Inferior parietal cortex (tissue), 1 donor: ENCODE results near the gene ATP8B4.
"Not testable (repeated sequence)": the region's sequence is repeated elsewhere in the genome, so short reads cannot be mapped to it uniquely, and the experiment has no call there.

ENCODE experiments used
- DNase-seq: peaks from one replicate; pipeline ENCODE4 v3.0.0-alpha.2; 2016; ENCODE audit errors: extremely low spot score

ATP8B4 gene

DNA sequence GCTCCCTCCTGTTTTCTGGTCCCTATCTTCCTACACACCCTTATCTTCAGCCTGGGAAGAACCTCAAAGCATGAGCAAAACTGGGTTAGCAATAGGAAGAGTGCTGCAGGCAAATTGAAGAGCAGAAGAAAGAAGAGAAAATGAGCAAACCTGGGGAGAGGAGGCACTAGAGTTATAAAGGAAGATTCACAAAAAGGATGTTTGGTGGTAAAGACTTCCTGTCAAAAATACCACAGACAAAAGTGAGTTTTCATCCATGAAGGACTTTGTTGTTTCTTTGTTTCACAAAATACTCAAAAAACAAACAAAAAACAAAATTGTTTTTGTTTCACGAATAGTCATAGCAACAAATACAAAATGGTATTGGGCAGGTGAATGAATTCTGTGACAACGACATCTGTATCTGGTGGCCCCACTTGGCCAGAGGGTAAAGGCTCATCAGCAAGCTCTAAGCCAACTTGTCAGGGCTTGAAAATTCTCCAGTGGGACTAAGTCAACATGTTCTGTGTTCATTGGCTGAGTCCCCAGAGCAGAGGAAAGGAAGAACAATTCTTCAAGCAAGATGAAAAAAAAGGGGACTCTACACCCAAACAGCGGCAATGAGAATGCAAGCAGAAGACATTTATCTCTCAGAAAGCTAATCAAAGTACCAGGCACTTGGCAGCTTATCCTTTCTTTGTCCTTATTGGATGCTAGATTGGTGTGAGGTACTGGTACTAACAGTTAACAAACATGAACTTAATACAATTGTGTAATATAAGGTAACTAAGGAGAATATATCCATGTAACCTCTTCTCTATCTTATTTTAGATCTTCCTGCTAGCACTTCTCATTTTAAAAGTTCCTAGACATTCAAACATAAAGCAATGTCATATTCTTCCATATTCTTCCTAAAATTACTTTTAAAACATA is 9.7 kb downstream of the ATP8B4 start:
- DNase-seq, result no peak

DNA sequence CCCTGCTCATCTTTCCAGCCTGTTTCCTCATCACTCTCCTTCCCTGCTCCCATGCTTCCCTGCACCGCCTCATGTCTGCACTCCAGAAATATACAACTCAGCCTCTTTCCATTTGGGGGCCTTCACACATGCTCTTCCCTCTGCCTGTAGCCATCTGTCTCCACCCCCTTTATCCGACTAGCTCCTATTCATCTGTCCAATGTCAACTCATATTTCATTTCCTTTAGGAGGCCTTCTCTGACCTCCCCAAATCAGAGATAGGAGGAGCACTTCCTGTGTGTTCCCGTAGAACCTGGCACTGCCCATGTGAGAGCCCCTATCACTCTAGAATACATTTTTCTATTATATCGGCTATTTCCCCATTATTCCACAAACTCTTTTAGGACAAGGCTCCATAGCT is 10.6 kb downstream of the ATP8B4 start:
- no peak for DNase-seq

DNA sequence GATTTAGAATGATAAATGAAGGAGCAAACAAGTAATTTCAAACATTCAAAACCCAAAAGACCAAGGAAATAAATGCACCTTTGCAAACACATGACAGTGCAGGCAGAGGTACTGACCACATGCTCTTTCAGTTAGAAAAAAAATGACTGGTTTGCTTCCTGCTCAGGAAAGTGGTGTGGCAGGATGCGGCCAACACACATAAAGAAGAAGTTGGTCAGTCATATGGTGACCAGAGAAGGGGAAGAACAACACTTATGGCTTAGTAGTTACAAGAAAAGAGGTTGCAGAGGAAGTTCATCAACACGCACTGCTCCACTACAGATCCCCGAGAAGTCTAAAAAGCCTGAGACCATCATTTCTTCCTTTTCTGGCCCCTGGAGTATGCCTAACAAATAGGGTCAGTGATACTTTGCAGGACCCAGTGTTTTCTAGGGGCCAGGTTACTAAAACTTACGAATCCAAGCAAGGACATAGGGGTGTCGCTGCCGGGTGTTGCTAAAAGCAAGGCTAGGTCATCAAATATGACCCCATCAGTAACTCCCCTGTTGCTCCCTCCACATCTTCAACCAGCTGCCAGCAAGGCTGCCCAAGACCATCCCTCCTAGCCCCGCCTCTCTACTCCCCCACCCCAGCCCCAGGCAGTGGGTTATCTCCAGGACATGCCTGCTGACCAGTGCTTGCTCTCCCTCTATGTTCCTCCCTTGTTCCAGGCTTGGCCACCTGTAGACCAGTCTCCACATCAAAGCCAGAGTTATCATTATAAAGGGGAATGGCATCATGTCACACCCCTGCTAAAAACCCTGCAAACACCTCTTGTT is 11.2 kb downstream of the ATP8B4 start:
- peak; percentile 20 for DNase-seq

DNA sequence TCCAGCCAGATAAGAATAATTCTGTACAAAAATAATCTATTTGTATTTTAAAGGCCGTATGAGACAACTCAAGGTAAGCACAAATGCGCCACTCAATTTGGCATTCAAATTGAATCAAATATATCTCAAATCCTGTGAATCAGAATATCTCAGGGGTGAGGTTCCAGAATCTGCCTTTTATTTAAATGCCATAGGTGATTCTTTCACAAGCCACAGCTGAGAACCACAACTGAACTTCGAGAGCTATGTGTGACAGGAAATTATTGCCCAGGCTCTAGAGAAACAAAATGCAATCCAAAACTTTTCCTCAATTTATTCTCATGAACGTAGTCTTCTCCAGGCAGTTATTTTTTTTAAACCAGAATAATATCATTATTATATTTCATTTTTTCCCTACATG is 11.9 kb downstream of the ATP8B4 start:
- DNase-seq, result no peak

DNA sequence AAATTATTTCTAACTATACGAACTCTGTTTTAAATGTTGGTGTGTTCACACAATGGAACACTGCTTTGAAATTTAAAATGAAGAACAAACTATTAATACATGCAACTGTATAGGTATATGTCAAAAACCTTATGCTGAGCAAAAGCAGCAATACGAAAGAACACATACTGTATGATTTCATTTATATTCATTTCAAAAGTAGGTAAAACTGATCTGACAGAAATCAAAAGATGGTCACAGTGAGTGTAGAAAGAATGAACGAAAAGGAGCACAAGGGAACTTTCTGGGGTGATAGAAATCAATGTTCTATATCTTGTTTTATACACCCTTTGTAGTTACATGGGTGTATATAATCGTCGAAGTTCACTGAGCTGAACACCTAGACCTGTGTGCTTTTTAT is 12.6 kb downstream of the ATP8B4 start:
- no peak for DNase-seq

DNA sequence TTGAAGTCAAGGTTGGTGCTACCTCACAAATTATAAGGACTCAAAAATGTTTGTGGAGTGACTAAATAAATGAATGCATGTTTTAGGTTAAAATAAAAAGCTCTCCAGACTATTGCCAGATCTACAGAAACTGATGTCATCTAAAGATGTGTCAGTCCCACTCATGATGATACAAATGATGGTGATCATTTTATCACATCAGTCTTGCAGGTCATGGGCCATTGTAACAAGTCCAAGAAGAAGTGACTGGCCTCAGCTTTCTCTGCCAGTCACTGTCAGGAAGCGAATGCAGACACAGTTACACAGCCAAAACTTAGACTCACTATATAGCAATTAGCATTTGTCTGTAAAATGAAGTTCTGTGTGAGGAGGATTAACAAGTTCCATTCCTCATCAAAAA is 18.5 kb downstream of the ATP8B4 start:
- no peak for DNase-seq

DNA sequence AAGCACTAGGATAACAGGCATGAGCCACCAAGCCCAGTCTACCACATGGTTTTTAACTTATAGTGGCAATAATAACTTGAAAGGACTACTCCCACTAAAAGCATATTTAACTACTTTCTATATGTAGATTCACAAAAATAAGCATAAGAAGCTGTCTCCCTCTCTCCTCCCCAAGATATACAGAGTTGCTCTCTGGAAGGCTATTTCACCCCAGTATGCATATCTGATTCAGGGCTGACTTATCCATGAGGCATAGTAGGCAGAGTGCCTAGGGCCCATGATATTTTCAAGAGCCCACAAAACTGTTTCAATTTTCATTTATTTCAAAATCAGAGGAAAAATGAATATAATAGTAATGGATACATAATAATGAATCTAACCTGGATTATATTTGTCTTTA is 20.5 kb downstream of the ATP8B4 start:
- no peak for DNase-seq

DNA sequence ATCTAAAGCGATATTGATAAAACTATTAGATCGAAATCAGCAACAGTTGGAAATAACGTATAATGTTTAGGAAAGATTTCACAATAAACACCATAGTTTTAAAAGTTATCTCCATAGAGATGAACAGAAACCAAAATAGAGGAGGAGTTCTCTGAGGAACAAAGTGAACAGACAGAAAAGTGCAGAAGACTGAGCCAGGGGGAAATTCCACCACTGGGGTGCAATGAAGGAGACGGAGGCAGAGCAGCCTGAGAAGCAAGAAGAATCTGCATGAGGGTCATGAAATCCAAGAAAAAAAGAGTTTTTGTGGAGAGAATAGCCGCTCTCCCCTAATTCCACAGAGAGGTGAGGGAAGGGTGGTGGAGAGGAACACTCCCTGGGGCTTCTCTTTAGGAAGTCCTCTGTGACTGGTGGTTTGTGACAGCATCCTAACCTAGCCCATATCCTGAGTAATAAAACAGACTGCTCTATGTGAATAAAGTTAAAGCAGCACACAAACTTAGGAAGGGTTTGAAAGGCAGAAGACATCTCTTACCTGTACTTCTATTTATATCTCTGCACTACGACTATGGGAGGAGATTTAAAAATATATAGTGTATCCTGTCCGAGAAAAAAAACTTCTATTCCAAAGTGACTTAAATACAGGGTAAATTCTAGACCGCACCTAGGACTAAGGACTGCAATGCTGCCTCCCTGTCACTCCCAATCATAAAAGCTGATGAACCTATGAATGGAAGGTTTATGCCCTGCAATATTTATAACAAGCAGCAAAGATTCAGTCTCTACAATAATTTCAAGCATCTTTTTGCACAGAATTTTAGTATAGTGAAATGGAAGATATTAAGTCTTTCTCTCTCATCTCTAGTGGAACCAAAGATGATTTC is 22.9 kb downstream of the ATP8B4 start:
- no peak for DNase-seq

DNA sequence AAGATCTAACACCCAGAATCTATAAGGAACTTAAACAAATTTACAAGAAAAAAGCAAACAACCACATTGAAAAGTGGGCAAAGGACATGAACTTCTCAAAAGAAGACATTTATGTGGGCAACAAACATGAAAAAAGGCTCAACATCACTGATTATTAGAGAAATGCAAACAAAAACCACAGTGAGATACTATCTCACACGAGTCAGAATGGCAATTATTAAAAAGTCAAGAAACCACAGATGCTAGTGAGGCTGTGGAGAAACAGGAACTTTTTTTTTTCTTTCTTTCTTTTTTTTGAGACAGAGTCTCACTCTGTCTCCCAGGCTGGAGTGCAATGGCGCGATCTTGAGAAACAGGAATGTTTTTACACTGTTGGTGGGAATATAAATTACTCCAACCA is 29.6 kb downstream of the ATP8B4 start:
- DNase-seq, result not testable (repeated sequence)

GRCh38 chr15:50084932-50085331 is 34.1 kb downstream of the ATP8B4 start:
- DNase-seq, result no peak

DNA sequence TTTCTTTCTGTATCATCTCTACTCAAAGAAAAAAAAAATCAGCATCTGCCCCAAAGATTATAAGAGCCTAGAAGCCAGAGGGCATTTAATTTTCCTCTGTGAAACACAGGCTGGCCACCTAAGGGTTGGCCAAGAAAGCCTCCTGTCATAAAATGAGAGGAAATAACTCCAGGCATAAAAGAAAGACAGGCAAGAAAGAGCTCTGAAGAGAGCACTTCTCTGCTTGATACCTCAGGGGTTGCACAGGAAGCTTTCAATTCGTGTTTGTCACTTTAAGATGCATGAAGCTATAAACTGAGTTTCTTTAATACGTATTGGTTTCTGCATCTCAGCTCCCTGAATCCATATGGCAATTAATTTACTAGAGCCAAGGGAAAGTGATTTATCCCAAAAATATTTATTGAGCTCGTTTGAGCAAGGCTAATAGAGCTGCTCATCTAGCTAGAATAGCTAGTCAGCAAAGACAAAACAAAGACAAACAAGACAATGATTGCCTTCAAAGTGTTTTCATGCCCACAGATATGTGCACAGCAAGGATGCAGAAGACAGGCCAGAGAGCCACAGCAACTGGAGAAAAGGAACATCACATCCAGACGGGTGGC is 35.5 kb downstream of the ATP8B4 start:
- DNase-seq, result no peak

DNA sequence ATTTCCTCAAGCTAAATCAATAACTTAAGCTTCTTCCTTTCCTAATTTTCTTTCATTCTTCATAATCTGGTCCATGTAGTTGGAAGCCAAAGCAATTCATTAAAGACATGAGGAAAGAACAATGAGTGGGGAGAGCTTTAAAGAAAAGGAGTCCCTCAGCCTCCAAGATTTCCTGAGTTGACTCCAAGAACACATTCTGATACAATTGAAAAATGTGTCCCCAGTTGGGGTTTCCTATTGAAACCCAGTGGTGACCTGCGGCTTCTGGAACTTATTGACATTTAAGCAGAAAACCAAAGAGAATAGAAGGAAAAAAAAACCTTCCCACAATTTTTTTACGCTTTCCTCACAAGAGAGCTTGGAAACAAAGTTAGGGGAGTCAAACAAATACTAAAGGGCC is 37.0 kb downstream of the ATP8B4 start:
- DNase-seq, result no peak

- no peak for DNase-seq
Measured at GRCh38 chr15:50077651-50078050, 41.4 kb downstream of the ATP8B4 start.

GRCh38 chr15:50077176-50077575 is 41.9 kb downstream of the ATP8B4 start:
- no peak for DNase-seq

GRCh38 chr15:50075319-50075718 is 43.7 kb downstream of the ATP8B4 start:
- no peak for DNase-seq

DNA sequence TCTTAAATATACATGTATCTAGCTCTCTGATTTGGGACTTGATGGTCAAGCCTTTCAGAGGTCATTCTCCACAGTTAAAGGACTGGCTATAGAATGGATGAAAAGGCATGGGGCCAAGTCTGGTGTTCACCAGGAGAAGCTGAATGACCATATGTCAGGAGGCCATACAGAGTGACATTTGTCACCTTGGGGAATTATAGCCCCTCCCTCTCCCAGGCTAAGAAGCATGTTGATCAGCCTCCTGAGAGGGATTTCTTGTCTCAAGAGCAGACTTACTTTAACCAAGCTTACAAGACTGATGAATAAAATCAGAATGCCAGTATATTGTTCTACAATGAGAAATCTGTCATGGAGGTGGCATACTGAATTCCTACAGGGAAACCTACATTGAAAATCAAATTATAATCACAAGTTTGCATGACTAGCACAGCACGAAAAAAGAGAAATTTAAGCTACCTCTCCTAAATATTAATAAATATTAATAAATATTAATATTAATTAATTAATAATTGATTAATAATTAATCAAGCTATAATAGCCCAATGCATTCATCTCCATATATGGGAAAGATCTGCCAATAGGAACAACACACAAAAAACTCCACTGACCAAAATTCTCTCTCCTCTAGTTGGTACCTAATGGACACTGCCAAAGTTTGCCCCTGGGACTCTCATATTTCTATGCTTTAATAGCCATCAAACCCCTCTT is 47.3 kb downstream of the ATP8B4 start:
- DNase-seq, result no peak

- DNase-seq, result no peak
Measured at GRCh38 chr15:50068016-50068415, 51.0 kb downstream of the ATP8B4 start.

DNA sequence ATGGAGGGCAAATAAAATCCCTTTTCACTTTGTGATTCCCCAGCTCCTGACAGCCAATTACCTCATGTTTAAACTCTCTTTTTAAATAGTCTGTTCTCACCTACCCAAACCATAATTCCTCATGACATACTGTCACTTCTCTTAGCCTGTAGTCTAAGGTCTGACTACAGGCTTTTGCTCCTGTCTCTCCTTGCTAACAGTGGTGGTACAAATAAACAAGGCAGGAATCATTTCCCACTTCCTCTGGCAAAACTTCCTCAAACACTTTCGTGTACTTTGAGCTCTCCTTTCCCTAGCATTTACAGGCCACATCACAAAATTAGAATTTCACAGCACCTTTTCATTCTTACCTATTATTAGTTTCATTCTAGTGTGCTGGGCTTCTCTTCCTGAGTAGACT is 51.8 kb downstream of the ATP8B4 start:
- no peak for DNase-seq

DNA sequence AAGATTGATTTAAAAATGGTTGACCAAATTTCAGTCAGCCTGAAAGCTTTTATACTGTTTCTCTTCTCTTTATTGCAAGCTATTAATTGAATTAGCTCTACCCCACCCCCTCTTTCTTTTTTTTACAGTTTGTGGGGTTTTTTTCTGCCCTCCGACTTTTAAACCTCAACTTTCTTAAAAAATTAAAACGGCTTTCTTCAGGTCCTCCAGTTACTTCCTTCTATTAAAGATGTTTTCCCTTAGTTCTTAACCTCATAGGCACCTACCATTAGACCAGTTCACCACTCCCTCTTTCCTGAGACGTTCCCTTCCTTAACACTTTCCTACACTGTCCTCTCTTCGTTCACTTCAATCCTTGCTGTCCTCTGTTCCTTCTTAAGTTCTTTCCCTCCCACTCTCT is 52.4 kb downstream of the ATP8B4 start:
- DNase-seq, result no peak

DNA sequence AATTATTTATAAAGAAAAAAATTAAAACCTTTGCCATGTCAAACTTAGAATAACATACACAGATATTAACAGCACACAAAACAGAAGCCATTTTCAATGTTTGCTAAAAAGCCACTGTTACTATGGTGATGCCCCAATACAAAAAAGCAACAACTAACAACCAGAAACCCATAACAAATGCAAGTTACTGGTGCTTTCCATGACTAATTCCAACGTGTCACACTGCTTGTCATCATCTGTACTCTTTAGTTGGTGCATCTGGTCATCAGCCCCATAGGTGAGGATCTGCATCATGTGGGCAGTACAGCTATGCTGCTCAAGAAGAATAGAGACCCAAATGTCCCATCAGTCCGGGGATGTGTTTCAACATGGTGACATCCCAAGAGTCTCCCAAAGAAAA is 52.8 kb downstream of the ATP8B4 start:
- no peak for DNase-seq

- no peak for DNase-seq
Measured at GRCh38 chr15:50065279-50065678, 53.8 kb downstream of the ATP8B4 start.
